ENCODE measurements around the gene APOBEC4. TPM values are rescaled to one million over a fixed set of nuclear protein-coding genes. Genes with fewer than 3 reads are reported as not detected.

The APOBEC4 gene
- total and polyA plus RNA-seq, 4 donors: not detected

GRCh38 chr1:183633676-183634343 lies 19.3 kb downstream of the APOBEC4 start (continued):
- TF ChIP-seq, protein P1, sequence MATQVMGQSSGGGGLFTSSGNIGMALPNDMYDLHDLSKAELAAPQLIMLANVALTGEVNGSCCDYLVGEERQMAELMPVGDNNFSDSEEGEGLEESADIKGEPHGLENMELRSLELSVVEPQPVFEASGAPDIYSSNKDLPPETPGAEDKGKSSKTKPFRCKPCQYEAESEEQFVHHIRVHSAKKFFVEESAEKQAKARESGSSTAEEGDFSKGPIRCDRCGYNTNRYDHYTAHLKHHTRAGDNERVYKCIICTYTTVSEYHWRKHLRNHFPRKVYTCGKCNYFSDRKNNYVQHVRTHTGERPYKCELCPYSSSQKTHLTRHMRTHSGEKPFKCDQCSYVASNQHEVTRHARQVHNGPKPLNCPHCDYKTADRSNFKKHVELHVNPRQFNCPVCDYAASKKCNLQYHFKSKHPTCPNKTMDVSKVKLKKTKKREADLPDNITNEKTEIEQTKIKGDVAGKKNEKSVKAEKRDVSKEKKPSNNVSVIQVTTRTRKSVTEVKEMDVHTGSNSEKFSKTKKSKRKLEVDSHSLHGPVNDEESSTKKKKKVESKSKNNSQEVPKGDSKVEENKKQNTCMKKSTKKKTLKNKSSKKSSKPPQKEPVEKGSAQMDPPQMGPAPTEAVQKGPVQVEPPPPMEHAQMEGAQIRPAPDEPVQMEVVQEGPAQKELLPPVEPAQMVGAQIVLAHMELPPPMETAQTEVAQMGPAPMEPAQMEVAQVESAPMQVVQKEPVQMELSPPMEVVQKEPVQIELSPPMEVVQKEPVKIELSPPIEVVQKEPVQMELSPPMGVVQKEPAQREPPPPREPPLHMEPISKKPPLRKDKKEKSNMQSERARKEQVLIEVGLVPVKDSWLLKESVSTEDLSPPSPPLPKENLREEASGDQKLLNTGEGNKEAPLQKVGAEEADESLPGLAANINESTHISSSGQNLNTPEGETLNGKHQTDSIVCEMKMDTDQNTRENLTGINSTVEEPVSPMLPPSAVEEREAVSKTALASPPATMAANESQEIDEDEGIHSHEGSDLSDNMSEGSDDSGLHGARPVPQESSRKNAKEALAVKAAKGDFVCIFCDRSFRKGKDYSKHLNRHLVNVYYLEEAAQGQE (IDR thresholded peaks at IDR 0.05): peak; percentile 66
- TF ChIP-seq FOXA2 (IDR thresholded peaks at IDR 0.05) (no peak), SP1 (IDR thresholded peaks at IDR 0.05) (peak; percentile 39), RXRA (IDR thresholded peaks at IDR 0.05) (peak in 1 of 2 donors; percentile 13), RAD21 (IDR thresholded peaks at IDR 0.05) (peak; percentile 27 to 30)
- TF ChIP-seq, protein P2, sequence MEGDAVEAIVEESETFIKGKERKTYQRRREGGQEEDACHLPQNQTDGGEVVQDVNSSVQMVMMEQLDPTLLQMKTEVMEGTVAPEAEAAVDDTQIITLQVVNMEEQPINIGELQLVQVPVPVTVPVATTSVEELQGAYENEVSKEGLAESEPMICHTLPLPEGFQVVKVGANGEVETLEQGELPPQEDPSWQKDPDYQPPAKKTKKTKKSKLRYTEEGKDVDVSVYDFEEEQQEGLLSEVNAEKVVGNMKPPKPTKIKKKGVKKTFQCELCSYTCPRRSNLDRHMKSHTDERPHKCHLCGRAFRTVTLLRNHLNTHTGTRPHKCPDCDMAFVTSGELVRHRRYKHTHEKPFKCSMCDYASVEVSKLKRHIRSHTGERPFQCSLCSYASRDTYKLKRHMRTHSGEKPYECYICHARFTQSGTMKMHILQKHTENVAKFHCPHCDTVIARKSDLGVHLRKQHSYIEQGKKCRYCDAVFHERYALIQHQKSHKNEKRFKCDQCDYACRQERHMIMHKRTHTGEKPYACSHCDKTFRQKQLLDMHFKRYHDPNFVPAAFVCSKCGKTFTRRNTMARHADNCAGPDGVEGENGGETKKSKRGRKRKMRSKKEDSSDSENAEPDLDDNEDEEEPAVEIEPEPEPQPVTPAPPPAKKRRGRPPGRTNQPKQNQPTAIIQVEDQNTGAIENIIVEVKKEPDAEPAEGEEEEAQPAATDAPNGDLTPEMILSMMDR (IDR thresholded peaks at IDR 0.05; ENCODE audit: low read depth, low read length, missing input control): peak; percentile 31

DNA sequence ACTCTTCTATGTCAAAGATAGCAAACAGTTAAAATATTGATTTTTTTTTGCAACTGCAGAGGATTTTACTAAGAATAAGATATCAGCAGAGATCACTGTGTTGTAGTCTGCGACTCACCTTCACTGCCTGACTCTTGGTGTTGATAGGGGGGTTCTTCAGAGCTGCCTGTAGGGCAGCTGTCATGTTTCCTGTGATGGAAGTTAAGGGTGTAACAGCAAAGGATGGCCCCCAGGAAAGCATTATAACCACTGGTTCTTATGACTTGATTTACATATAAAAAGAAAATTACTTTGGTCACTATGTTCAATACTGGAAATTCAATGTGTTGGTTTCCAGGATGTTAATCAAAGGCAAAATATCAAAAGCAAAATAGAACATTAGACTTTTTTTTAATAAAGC lies 20.2 kb downstream of the APOBEC4 start:
- H3K4me1 ChIP-seq (ENCODE audit: control insufficient read depth in 4 of 4, insufficient read depth in 4 of 4, low read length in 3 of 4): peaks cover 1 to 41% (median 30%) of the 10 kb centered on the region in 4 donors
- H3K4me3 ChIP-seq (ENCODE audit: low read depth in 1 of 3, low read length in 3 of 3): peak overlapping the region in 1 of 3 donors; percentile 28
- H3K9ac ChIP-seq (ENCODE audit: low read depth in 1 of 2, low read length in 2 of 2): peak overlapping the region in 1 of 2 donors; percentile 77
- peak overlapping the region in 1 of 2 donors; percentile 16 for H3K27ac ChIP-seq (ENCODE audit: low read depth in 1 of 2, low read length in 2 of 2)
- 24% methylated on average over 1 of the region's 1 CpG for WGBS
- TF ChIP-seq FOXA2 (IDR thresholded peaks at IDR 0.05) (no peak), RAD21 (IDR thresholded peaks at IDR 0.05) (no peak), SP1 (IDR thresholded peaks at IDR 0.05) (no peak), JUND (IDR thresholded peaks at IDR 0.05) (no peak), RXRA (IDR thresholded peaks at IDR 0.05) (no peak), TAF1 (conservative IDR thresholded peaks at IDR 0.05) (no peak), NR2F2 (IDR thresholded peaks at IDR 0.05) (no peak), YY1 (IDR thresholded peaks at IDR 0.05) (no peak)
- TF ChIP-seq, protein P3, sequence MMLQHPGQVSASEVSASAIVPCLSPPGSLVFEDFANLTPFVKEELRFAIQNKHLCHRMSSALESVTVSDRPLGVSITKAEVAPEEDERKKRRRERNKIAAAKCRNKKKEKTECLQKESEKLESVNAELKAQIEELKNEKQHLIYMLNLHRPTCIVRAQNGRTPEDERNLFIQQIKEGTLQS (IDR thresholded peaks at IDR 0.05): no peak
- TF ChIP-seq, protein P2 (IDR thresholded peaks at IDR 0.05; ENCODE audit: low read depth, low read length, missing input control): no peak
- H3K36me3 ChIP-seq (ENCODE audit: control insufficient read depth in 4 of 4, insufficient read depth in 3 of 4, low read depth in 1 of 4, low read length in 3 of 4): peaks cover 3 to 22% (median 15%) of the 10 kb centered on the region in 4 donors
- no peaks in the 10 kb centered on the region for H3K27me3 ChIP-seq (ENCODE audit: control insufficient read depth in 4 of 4, insufficient read depth in 4 of 4, low read length in 3 of 4)
- H3K9me3 ChIP-seq (ENCODE audit: control insufficient read depth in 4 of 4, low read length in 3 of 4): no peaks in the 10 kb centered on the region
- DNase-seq (ENCODE audit: low spot score): no peak
